Measurements from ENCODE around the gene ZNF564. TPM values are rescaled to one million over a fixed set of nuclear protein-coding genes. Genes with fewer than 3 reads are reported as not detected.

The ZNF564 gene
- total and polyA plus RNA-seq, 2 of the 13 experiments (the other 11 are each of a cell fraction or from before 2014, with no cell fraction given): 2.3 to 11.1 TPM

DNA sequence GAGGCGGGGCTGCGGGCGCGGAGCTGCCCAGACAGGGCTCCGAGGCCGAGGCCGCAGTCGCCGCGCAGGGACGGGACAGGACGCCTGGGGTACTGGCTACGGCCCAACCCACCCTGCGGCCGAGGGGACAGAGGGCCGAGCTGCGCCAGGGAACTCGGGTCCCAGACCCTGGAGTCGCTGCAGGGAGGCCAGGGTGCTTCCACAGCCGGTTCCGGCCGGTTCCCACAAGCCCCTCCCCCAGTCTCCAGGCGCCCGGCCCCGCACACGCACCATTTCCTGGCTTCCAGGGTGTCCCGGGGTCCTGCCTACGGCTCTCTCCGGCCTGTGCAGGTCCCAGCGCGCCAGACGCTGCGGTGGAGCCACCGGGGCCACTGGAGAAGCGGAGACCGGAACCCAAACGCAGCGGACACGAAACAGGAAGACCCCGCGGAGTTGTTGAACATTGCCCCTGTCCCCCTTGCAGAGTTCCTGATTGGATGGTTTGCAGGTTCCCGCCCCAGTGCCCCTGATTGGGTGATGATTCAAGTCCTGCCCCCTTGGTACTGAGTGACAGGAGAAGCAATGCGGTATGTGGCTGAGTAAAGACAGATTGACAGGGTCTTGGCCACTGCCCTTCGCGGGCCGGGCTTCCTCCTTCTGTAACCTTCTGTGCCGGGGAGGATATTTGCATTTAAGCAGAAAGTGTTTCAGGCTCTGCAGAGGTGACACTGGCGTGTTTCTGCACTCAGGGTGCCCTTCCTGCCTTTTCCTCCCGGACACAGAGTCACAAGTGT is at the start of gene ZNF564 (continued):
- TF ChIP-seq DNMT3B (CRISPR knock-in tag; conservative IDR thresholded peaks at IDR 0.05) (no peak), ZNF577 (CRISPR knock-in tag; IDR thresholded peaks at IDR 0.05; ENCODE audit: borderline replicate concordance, low read depth) (no peak), AKAP8 (CRISPR knock-in tag; IDR thresholded peaks at IDR 0.05) (no peak), ZNF234 (CRISPR knock-in tag; conservative IDR thresholded peaks at IDR 0.05) (0 out of 2 replicates have a peak, but pooled peaks have one; percentile 60), KMT2B (CRISPR knock-in tag; IDR thresholded peaks at IDR 0.05) (peak; percentile 68; the same call in 1 of the 2 replicates), MAFK (conservative IDR thresholded peaks at IDR 0.05 in 1 of 2, IDR thresholded peaks at IDR 0.05 in 1 of 2; ENCODE audit: low read length in 2 of 2) (peak in 1 of 2 experiments; percentile 20; a peak in 3 of 4 replicates), ZNF296 (CRISPR knock-in tag; conservative IDR thresholded peaks at IDR 0.05) (no peak), PTBP1 (IDR thresholded peaks at IDR 0.05; ENCODE audit: low read depth, low read length, poor library complexity, severe bottlenecking) (no peak), ZNF354B (CRISPR knock-in tag; IDR thresholded peaks at IDR 0.05) (no peak), ZNF530 (CRISPR knock-in tag; IDR thresholded peaks at IDR 0.05; ENCODE audit: low read depth) (no peak), PRPF4 (IDR thresholded peaks at IDR 0.05; ENCODE audit: low read depth, low read length, poor library complexity, severe bottlenecking) (no peak), ZNF326 (CRISPR knock-in tag; IDR thresholded peaks at IDR 0.05; ENCODE audit: borderline replicate concordance) (no peak), ZMYM2 (CRISPR knock-in tag; IDR thresholded peaks at IDR 0.05) (peak; percentile 89; the same call in 1 of the 2 replicates), ZFP36L1 (CRISPR knock-in tag; IDR thresholded peaks at IDR 0.05) (peak; percentile 80; the same call in 1 of the 2 replicates), NR3C1 (CRISPR knock-in tag; IDR thresholded peaks at IDR 0.05) (0 out of 2 replicates have a peak, but pooled peaks have one; percentile 66), PITX1 (CRISPR knock-in tag; IDR thresholded peaks at IDR 0.05) (peak; percentile 45; the same call in 1 of the 2 replicates), CREB1 (IDR thresholded peaks at IDR 0.05) (peak; percentile 77), CREB1 (CRISPR knock-in tag; IDR thresholded peaks at IDR 0.05) (peak; percentile 78), THAP11 (CRISPR knock-in tag; IDR thresholded peaks at IDR 0.05) (peak; percentile 88)
- TF ChIP-seq, protein P1, sequence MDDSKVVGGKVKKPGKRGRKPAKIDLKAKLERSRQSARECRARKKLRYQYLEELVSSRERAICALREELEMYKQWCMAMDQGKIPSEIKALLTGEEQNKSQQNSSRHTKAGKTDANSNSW (CRISPR knock-in tag; IDR thresholded peaks at IDR 0.05; ENCODE audit: borderline replicate concordance): no peak
- TF ChIP-seq, protein P2, sequence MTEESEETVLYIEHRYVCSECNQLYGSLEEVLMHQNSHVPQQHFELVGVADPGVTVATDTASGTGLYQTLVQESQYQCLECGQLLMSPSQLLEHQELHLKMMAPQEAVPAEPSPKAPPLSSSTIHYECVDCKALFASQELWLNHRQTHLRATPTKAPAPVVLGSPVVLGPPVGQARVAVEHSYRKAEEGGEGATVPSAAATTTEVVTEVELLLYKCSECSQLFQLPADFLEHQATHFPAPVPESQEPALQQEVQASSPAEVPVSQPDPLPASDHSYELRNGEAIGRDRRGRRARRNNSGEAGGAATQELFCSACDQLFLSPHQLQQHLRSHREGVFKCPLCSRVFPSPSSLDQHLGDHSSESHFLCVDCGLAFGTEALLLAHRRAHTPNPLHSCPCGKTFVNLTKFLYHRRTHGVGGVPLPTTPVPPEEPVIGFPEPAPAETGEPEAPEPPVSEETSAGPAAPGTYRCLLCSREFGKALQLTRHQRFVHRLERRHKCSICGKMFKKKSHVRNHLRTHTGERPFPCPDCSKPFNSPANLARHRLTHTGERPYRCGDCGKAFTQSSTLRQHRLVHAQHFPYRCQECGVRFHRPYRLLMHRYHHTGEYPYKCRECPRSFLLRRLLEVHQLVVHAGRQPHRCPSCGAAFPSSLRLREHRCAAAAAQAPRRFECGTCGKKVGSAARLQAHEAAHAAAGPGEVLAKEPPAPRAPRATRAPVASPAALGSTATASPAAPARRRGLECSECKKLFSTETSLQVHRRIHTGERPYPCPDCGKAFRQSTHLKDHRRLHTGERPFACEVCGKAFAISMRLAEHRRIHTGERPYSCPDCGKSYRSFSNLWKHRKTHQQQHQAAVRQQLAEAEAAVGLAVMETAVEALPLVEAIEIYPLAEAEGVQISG (CRISPR knock-in tag; IDR thresholded peaks at IDR 0.05): peak; percentile 87
- TF ChIP-seq, protein P3, sequence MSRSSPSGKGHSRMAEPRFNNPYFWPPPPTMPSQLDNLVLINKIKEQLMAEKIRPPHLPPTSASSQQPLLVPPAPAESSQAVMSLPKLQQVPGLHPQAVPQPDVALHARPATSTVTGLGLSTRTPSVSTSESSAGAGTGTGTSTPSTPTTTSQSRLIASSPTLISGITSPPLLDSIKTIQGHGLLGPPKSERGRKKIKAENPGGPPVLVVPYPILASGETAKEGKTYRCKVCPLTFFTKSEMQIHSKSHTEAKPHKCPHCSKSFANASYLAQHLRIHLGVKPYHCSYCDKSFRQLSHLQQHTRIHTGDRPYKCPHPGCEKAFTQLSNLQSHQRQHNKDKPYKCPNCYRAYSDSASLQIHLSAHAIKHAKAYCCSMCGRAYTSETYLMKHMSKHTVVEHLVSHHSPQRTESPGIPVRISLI (CRISPR knock-in tag; IDR thresholded peaks at IDR 0.05; ENCODE audit: borderline replicate concordance): no peak; the same call in 1 of the 2 replicates
- TF ChIP-seq, protein P4, sequence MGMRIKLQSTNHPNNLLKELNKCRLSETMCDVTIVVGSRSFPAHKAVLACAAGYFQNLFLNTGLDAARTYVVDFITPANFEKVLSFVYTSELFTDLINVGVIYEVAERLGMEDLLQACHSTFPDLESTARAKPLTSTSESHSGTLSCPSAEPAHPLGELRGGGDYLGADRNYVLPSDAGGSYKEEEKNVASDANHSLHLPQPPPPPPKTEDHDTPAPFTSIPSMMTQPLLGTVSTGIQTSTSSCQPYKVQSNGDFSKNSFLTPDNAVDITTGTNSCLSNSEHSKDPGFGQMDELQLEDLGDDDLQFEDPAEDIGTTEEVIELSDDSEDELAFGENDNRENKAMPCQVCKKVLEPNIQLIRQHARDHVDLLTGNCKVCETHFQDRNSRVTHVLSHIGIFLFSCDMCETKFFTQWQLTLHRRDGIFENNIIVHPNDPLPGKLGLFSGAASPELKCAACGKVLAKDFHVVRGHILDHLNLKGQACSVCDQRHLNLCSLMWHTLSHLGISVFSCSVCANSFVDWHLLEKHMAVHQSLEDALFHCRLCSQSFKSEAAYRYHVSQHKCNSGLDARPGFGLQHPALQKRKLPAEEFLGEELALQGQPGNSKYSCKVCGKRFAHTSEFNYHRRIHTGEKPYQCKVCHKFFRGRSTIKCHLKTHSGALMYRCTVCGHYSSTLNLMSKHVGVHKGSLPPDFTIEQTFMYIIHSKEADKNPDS (CRISPR knock-in tag; IDR thresholded peaks at IDR 0.05): no peak
